HG03432 (cell line): ENCODE results near the gene GNE.
"Not testable (repeated sequence)": the region's sequence is repeated elsewhere in the genome, so short reads cannot be mapped to it uniquely, and the experiment has no call there.

Experiments used
- ATAC-seq: cut with Tn5 transposase; IDR thresholded peaks from one replicate; pipeline ENCODE4 v1.9.1; 2021; ENCODE audit warnings: mild to moderate bottlenecking, moderate library complexity; ENCODE audit not compliant: unreplicated experiment

Gene GNE

DNA sequence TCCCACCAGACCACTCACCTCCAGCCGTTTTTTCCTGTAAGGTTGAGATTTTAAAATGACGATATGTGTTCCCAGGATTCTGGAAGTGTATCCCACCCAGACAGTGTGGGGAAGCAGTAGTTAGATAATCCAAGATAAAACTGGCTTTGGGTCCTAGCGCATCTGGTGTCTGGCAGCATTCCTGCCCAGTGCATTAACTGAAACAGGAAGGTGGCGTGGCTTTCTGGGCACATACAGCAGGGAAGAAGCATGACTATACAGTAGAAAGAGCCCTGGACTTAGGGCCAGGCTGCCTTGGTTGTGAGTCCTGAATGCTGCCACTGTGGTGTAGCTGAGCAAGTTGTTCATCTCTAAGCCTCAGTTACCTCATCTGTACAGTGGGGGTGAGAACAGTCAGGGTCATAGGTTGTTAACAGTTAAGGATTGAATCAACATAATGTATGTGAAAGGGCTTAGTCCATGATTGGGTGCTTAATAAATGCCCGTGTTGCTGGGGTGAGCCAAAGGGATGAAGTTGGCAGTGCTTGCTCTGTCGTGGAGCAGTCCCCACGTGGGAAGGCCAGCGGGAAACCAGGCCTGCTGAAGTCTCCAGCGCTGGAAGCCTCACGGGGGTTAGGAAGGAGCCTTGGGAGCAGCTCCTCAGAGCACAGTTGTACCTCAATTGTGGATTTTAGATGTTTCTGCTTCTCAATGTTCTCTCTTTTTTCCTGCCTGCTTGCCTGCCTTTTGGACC, 49.6 kb downstream of the GNE start:
- no peak for ATAC-seq

DNA sequence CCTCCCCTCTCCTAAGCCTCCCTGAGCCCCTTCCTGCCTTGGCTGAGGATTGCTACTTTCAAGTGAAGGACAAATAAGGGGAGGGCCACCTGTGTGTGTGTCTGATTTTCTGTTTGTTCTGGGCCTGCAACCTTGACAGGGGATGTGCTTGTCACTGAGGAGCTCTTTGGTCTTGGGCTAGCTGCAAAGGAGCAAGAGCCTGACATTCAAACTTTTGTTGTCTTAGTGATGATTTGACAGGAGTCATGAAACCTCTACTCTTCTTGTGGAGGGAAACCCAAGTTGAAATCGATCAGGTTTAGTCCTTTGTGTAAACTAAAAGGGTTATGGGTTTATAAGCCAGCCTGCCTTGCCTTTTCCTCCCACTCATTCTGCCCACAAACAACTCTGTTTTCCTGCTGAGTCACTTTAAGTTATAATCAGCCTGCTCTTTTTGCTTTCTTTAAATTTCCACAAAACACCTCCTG, 50.7 kb downstream of the GNE start:
- no peak for ATAC-seq

DNA sequence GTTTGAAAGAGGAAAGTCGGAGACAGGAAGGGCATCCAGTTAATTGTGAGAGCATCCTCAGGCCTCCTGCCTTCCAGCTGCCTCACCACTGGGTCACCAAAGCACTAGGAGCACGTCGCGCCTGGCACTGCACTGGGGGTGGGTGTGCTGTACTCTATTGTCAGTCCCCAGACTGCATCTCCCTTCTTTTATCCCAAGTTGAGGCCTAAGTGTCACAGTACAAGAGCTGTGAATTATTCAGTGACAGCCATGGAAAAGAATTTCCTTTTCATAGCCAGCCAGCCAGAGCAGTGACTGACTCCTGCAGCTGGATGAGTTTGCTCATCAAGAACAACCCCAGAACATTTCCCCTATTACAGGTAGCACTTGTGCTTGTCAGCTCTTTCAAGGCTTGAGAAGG, 51.2 kb downstream of the GNE start:
- ATAC-seq: no peak

- no peak for ATAC-seq
These were observed 53.2 kb downstream of the GNE start for GRCh38 chr9:36204906-36205547.

GRCh38 chr9:36194326-36195000, 63.8 kb downstream of the GNE start:
- ATAC-seq: no peak

GRCh38 chr9:36193023-36193422, 65.2 kb downstream of the GNE start:
- no peak for ATAC-seq

GRCh38 chr9:36192196-36192595, 66.1 kb downstream of the GNE start:
- no peak for ATAC-seq

GRCh38 chr9:36191686-36192085, 66.6 kb downstream of the GNE start:
- no peak for ATAC-seq

GRCh38 chr9:36191290-36191645, 67.0 kb downstream of the GNE start:
- peak; percentile 7 for ATAC-seq

- ATAC-seq: peak; percentile 97
These were observed 67.6 kb downstream of the GNE start, which contains the start of gene CLTA for GRCh38 chr9:36190388-36191289. CLTA (plus strand) TSS chr9:36190921; CDS start chr9:36191057, 136 bp downstream.

DNA sequence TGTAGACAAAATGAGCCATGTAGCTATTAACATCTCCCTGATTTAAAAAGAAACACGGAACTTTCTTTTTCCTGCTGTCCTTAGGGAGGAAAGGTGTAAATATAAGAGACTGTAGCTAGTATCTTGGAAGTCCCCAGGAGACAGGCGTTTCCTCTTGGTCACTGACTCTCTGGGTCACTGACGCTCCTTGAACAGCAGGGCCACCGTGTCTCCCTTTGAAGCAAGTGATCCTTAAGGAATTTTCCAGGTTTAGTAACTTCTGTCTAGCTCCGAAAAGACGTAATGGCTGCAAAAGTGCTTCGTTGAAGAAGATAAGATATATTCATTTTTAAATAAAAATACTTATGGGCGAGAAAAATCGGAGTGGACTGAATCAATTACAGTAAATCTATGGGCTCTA, 68.3 kb downstream of the GNE start:
- no peak for ATAC-seq

- ATAC-seq: no peak
These were observed 70.0 kb downstream of the GNE start for GRCh38 chr9:36188212-36188611.

- ATAC-seq: no peak
These were observed 70.8 kb downstream of the GNE start for GRCh38 chr9:36187414-36187813.

DNA sequence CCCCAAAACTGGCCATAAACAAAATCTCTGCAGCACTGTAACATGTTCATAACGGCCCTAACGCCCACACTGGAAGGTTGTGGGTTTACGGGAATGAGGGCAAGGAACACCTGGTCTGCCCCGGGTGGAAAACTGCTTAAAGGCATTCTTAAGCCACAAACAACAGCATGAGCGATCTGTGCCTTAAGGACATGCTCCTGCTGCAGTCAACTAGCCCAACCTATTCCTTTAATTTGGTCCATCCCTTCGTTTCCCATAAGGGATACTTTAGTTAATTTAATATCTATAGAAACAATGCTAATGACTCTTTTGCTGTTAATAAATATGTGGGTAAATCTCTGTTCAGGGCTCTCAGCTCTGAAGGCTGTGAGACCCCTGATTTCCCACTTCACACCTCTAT, 78.0 kb downstream of the GNE start:
- not testable (repeated sequence) for ATAC-seq

DNA sequence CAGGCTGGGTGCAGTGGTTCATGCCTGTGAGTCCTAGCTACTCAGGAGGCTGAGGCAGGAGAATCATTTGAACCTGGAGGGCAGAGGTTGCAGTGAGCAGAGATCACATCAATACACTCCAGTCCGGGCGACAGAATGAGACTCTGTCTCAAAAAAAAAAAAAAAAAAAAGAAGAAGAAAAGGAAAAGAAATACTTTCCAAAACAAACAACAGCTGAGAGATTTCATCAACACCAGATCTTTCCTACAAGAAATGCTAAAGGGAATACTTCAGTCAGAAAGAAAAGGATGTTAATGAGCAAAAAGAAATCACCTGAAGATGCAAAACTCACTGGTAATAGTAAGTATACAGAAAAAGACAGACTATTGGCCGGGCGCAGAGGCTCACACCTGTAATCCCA, 80.7 kb downstream of the GNE start:
- no peak for ATAC-seq

- not testable (repeated sequence) for ATAC-seq
These were observed 81.8 kb downstream of the GNE start for GRCh38 chr9:36176496-36176895.

DNA sequence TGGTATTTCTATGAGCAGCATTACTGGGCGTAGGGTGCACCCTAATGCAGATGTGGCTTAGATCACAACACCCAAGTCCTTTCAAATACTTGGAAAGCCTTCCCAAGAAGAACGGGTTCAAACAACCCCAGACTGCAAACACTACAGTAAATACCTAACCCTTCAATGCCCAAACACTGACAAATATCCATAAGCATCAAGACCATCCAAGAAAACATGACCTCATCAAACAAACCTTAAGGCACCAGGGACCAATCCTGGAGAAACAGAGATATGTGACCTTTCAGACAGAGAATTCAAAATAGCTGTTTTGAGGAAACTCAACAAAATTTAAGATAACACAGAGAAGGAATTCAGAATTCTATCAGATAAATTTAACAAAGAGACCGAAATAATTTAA, 83.0 kb downstream of the GNE start:
- ATAC-seq: not testable (repeated sequence)

- ATAC-seq: no peak
These were observed 83.5 kb downstream of the GNE start for GRCh38 chr9:36174731-36175130.

DNA sequence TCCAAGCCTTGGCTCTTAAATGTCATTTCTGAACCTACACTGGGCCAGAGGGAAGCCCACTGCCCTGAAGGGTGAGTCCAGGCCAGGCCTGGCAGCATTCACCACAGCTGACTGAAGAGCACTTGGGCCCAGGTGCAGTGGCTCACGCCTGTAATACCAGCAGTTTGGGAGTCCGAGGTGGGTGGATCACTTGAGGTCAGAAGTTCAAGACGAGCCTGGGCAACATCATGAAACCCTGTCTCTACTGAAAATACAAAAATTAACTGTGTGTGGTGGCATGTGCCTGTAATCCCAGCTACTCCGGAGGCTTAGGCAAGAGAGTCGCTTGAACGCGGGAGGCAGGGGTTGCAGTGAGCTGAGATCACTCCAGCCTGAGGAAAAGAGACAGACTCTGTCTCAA, 84.0 kb downstream of the GNE start:
- ATAC-seq: no peak

- no peak for ATAC-seq
These were observed 84.4 kb downstream of the GNE start for GRCh38 chr9:36173861-36174260.

DNA sequence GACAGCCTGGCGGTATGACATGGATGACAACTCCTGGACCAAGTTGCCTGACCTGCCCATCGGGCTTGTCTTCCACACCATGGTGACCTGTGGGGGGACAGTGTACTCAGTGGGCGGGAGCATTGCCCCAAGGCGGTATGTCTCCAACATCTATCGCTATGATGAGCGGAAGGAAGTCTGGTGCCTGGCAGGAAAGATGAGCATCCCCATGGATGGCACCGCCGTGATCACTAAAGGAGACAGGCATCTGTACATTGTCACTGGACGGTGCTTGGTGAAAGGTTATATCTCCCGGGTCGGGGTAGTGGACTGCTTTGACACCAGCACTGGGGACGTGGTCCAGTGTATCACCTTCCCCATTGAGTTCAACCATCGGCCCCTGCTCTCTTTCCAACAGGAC, 87.7 kb downstream of the GNE start:
- no peak for ATAC-seq
